Activated CD4-positive, alpha-beta T cell treated with anti-CD3 and anti-CD28 coated beads for 4 hours (primary cell): ENCODE results near the gene PCMT1.

Experiments used
- DNase-seq, 2 donors: peaks; one replicate each; pipeline ENCODE4 v3.0.0-alpha.2; 2020

Gene PCMT1

GRCh38 chr6:149856256-149856994, 106.9 kb downstream of the PCMT1 start:
- no peak for DNase-seq

- DNase-seq: no peak
These were observed 108.0 kb downstream of the PCMT1 start for GRCh38 chr6:149857541-149857940.

- no peak for DNase-seq
These were observed 109.8 kb downstream of the PCMT1 start for GRCh38 chr6:149859368-149859767.

GRCh38 chr6:149859938-149860337, 110.4 kb downstream of the PCMT1 start:
- DNase-seq: no peak

GRCh38 chr6:149860513-149860833, 110.9 kb downstream of the PCMT1 start:
- DNase-seq: no peak
